ENCODE results near the gene ACTL7B.

DNA sequence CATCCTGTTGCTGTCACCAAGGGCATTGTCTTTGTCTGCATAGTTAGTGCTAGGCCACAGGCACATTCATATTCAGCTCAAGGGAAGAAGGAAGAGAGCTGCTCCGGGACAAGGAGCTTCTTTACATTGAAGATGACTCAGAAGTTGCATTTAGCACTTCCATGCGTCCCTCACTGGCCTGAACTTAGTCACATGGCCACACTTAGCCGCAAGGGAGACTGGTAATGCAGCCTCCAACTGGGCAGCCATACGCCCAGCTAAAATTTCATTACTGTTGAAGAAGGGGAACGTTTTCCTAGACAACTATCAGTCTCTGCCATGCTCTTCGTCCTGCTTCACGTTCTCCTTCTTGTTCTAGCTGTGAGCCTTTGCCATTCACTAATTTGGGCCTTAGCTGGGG lies 20.0 kb downstream of the ACTL7B start:
- TF ChIP-seq CTCF (conservative IDR thresholded peaks at IDR 0.05) (no peak), EZH2 (IDR thresholded peaks at IDR 0.05; ENCODE audit: low read depth) (no peak)
